GM23248 (cell line): ENCODE data around the gene SLC6A5.

Source experiments
- EZH2 ChIP-seq: fragments of 200-600 bp; sonication (generic); IDR thresholded peaks from 2 replicates; pipeline ENCODE4 v1.6.1; 2018; ENCODE audit warnings: antibody characterized with exemption, mild to moderate bottlenecking; ENCODE audit not compliant: insufficient read depth, poor library complexity, severe bottlenecking
- EZH2phosphoT487 ChIP-seq: fragments of 200-600 bp; sonication (generic); IDR thresholded peaks from 2 replicates; pipeline ENCODE4 v1.6.1; 2018; ENCODE audit warnings: antibody characterized with exemption, moderate library complexity, mild to moderate bottlenecking, low read depth; ENCODE audit not compliant: insufficient read depth

DNA sequence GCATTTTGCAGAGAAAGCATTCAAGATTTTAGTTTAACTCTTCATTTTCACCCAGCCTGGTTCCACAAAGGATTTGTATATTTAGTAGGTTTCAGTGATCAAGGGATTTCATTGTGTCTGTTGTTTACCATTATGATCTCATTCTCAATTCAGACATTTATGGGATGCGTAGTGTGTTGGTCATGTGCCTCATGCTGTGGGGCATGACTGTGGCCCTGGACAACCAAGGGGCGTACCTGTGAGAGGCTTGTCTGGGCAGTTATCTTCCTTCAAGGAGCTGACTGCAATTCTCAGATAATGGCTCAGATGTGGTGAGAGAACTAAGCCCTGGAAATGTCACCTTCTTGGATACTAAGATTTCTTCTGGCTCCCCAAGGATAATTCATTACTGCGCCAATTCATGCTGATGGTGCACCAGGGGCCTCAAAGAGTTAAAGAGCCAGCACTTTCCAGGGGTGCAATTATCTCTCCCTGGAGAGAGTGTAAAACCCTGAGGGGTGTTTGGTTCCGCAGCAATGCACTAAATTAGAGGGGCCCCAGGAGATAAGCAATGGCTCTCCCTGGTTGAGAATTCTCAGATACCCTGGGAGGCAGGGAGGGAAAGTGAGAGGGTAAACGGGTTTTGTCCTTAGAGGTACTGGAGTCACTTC lies 32.2 kb downstream of the SLC6A5 start:
- TF ChIP-seq EZH2 (no peak), EZH2phosphoT487 (no peak)
